ENCODE data around the gene REM2.

DNA sequence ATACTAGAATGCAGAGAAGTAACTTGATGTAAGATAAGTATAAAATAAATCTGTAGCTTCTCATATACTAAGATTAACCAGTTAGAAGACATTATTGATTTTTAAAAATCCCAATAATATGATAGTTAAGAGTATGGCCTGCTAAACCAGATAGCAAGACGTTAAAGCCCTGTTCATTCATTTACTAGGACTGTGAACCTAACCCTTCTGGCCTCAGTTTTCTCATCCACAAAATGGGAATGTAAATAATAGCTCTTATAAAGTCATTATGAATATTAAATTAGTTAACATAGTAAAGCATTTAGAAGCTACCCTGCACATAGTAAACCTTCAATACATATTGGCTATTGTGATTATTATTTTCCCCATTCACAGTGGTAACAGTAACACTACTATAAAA is 52.1 kb downstream of the REM2 start:
- TF ChIP-seq, protein P1, sequence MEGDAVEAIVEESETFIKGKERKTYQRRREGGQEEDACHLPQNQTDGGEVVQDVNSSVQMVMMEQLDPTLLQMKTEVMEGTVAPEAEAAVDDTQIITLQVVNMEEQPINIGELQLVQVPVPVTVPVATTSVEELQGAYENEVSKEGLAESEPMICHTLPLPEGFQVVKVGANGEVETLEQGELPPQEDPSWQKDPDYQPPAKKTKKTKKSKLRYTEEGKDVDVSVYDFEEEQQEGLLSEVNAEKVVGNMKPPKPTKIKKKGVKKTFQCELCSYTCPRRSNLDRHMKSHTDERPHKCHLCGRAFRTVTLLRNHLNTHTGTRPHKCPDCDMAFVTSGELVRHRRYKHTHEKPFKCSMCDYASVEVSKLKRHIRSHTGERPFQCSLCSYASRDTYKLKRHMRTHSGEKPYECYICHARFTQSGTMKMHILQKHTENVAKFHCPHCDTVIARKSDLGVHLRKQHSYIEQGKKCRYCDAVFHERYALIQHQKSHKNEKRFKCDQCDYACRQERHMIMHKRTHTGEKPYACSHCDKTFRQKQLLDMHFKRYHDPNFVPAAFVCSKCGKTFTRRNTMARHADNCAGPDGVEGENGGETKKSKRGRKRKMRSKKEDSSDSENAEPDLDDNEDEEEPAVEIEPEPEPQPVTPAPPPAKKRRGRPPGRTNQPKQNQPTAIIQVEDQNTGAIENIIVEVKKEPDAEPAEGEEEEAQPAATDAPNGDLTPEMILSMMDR (conservative IDR thresholded peaks at IDR 0.05; ENCODE audit: low read length): no peak
- no peak for TF ChIP-seq EZH2phosphoT487 (IDR thresholded peaks at IDR 0.05; ENCODE audit: borderline replicate concordance)

Measured in Loucy (cell line).